Measurements from ENCODE around the gene GALT. TPM values are rescaled to one million over a fixed set of nuclear protein-coding genes. Genes with fewer than 3 reads are reported as not detected.

The GALT gene
- 10 to 100 TPM; 95.2 to 95.6 TPM for total RNA-seq

- Mint-ChIP-seq H3K4me3 (peak within 1 kb of the TSS; percentile 78), H3K27me3 (no peaks in the 10 kb centered on the region), H3K9me3 (no peaks in the 10 kb centered on the region), H3K27ac (peak within 1 kb of the TSS; percentile 76), H3K36me3 (ENCODE audit: low read depth) (peaks cover 33% of the 10 kb centered on the region), H3K4me1 (peaks cover 36% of the 10 kb centered on the region)
- POLR2A ChIA-PET, result interaction anchor here (1.0 to 9.4 kb wide), 12 partner anchors 9 to 343 kb away, joined by 3 to 162 read pairs (median 5); partner anchors contain the start of genes ARID3C, CCL27, DCTN3 and DNAJB5
- DNase-seq, result peak; percentile 97
- CTCF ChIA-PET, result interaction anchor here (0.6 to 9.7 kb wide), 21 partner anchors 10 to 1081 kb away, joined by 3 to 131 read pairs (median 5); partner anchors contain the start of genes CA9, CCDC107, CCL27 and DCTN3
Observed at GRCh38 chr9:34646211-34647083, at the start of gene GALT. GALT (plus strand) TSS chr9:34646675; CDS start chr9:34646705, 30 bp downstream.

- ChIA-PET CTCF (interaction anchor here (0.9 kb wide), 1 partner anchor 14 kb away, joined by 3 read pairs; no protein-coding TSS in a partner anchor), POLR2A (interaction anchor here (1.0 kb wide), 1 partner anchor 21 kb away, joined by 3 read pairs; the partner anchor contains the start of gene DCTN3)
- DNase-seq, result no peak
- no peaks in the 10 kb centered on the region for H3K9me3 Mint-ChIP-seq
- no peaks in the 10 kb centered on the region for H3K4me1 Mint-ChIP-seq
- no peaks in the 10 kb centered on the region for H3K36me3 Mint-ChIP-seq (ENCODE audit: low read depth)
- peaks cover 20% of the 10 kb centered on the region for H3K27me3 Mint-ChIP-seq
- H3K27ac Mint-ChIP-seq, result no peak overlapping the region
- H3K4me3 Mint-ChIP-seq, result no peak overlapping the region
Observed at GRCh38 chr9:34599546-34599945, 46.9 kb upstream of the GALT start.

- H3K27ac Mint-ChIP-seq, result no peak overlapping the region
- peaks cover 22% of the 10 kb centered on the region for H3K27me3 Mint-ChIP-seq
- H3K4me1 Mint-ChIP-seq, result no peaks in the 10 kb centered on the region
- no peaks in the 10 kb centered on the region for H3K9me3 Mint-ChIP-seq
- POLR2A ChIA-PET, result no interaction called here
- DNase-seq, result no peak
- H3K4me3 Mint-ChIP-seq, result no peak overlapping the region
- H3K36me3 Mint-ChIP-seq (ENCODE audit: low read depth), result no peaks in the 10 kb centered on the region
- CTCF ChIA-PET, result interaction anchor here (1.4 kb wide), 1 partner anchor 9 kb away, joined by 5 read pairs; no protein-coding TSS in a partner anchor
Observed at GRCh38 chr9:34600908-34601307, 45.6 kb upstream of the GALT start.

GRCh38 chr9:34601937-34602573, 44.4 kb upstream of the GALT start:
- H3K36me3 Mint-ChIP-seq (ENCODE audit: low read depth), result no peaks in the 10 kb centered on the region
- no peak for DNase-seq
- H3K27me3 Mint-ChIP-seq, result peaks cover 22% of the 10 kb centered on the region
- H3K27ac Mint-ChIP-seq, result no peak overlapping the region
- no peak overlapping the region for H3K4me3 Mint-ChIP-seq
- CTCF ChIA-PET, result interaction anchor here (1.0 to 4.0 kb wide), 5 partner anchors 10 to 198 kb away, joined by 3 to 29 read pairs (median 4); partner anchors contain the start of gene RPP25L
- POLR2A ChIA-PET, result no interaction called here
- H3K4me1 Mint-ChIP-seq, result no peaks in the 10 kb centered on the region
- H3K9me3 Mint-ChIP-seq, result no peaks in the 10 kb centered on the region

GRCh38 chr9:34603610-34604231, 42.8 kb upstream of the GALT start:
- Mint-ChIP-seq H3K4me1 (no peaks in the 10 kb centered on the region), H3K36me3 (ENCODE audit: low read depth) (no peaks in the 10 kb centered on the region), H3K27ac (no peak overlapping the region), H3K9me3 (no peaks in the 10 kb centered on the region), H3K4me3 (no peak overlapping the region), H3K27me3 (peaks cover 22% of the 10 kb centered on the region)
- ChIA-PET CTCF (interaction anchor here (0.6 to 4.0 kb wide), 26 partner anchors 9 to 248 kb away, joined by 3 to 29 read pairs (median 4); partner anchors contain the start of genes DCTN3, GALT, RPP25L and SIGMAR1), POLR2A (interaction anchor here (1.0 kb wide), 1 partner anchor 17 kb away, joined by 3 read pairs; no protein-coding TSS in a partner anchor)
- DNase-seq, result peak; percentile 82

GRCh38 chr9:34606190-34606589, 40.3 kb upstream of the GALT start:
- Mint-ChIP-seq H3K4me3 (no peak overlapping the region), H3K36me3 (ENCODE audit: low read depth) (peaks cover 5% of the 10 kb centered on the region), H3K9me3 (no peaks in the 10 kb centered on the region), H3K27ac (no peak overlapping the region), H3K4me1 (peaks cover 9% of the 10 kb centered on the region), H3K27me3 (peaks cover 18% of the 10 kb centered on the region)
- CTCF ChIA-PET, result interaction anchor here (1.1 to 4.0 kb wide), 2 partner anchors 9 to 202 kb away, joined by 3 to 29 read pairs; no protein-coding TSS in a partner anchor
- no peak for DNase-seq
- POLR2A ChIA-PET, result interaction anchor here (0.7 kb wide), 1 partner anchor 14 kb away, joined by 3 read pairs; the partner anchor contains the start of gene DCTN3

GRCh38 chr9:34606905-34607304, 39.6 kb upstream of the GALT start:
- DNase-seq, result no peak
- H3K9me3 Mint-ChIP-seq, result no peaks in the 10 kb centered on the region
- no peak overlapping the region for H3K4me3 Mint-ChIP-seq
- no peak overlapping the region for H3K27ac Mint-ChIP-seq
- ChIA-PET CTCF (interaction anchor here (1.1 kb wide), 1 partner anchor 203 kb away, joined by 3 read pairs; no protein-coding TSS in a partner anchor), POLR2A (no interaction called here)
- peaks cover 12% of the 10 kb centered on the region for H3K4me1 Mint-ChIP-seq
- H3K27me3 Mint-ChIP-seq, result peaks cover 12% of the 10 kb centered on the region
- H3K36me3 Mint-ChIP-seq (ENCODE audit: low read depth), result peaks cover 5% of the 10 kb centered on the region

GRCh38 chr9:34607331-34607730, 39.1 kb upstream of the GALT start:
- POLR2A ChIA-PET, result no interaction called here
- Mint-ChIP-seq H3K27ac (no peak overlapping the region), H3K4me3 (no peak overlapping the region)

GRCh38 chr9:34610434-34611206, 35.9 kb upstream of the GALT start:
- POLR2A ChIA-PET, result interaction anchor here (0.6 to 2.7 kb wide), 9 partner anchors 10 to 233 kb away, joined by 3 to 53 read pairs (median 5); partner anchors contain the start of genes DCTN3, GALT, MYORG and SIGMAR1
- H3K4me3 Mint-ChIP-seq, result peak overlapping the region; percentile 90

More at GRCh38 chr9:34607331-34607730, 39.1 kb upstream of the GALT start:
- H3K4me1 Mint-ChIP-seq, result peaks cover 14% of the 10 kb centered on the region
- peaks cover 5% of the 10 kb centered on the region for H3K36me3 Mint-ChIP-seq (ENCODE audit: low read depth)
- no peak for DNase-seq
- no peaks in the 10 kb centered on the region for H3K9me3 Mint-ChIP-seq
- CTCF ChIA-PET, result no interaction called here
- peaks cover 12% of the 10 kb centered on the region for H3K27me3 Mint-ChIP-seq

GRCh38 chr9:34611251-34611810, 35.1 kb upstream of the GALT start:
- peak overlapping the region; percentile 90 for H3K4me3 Mint-ChIP-seq
- CTCF ChIA-PET, result interaction anchor here (0.9 to 8.4 kb wide), 4 partner anchors 9 to 92 kb away, joined by 3 to 125 read pairs (median 6); partner anchors contain the start of genes DCTN3 and SIGMAR1
- peak overlapping the region; percentile 85 for H3K27ac Mint-ChIP-seq
- H3K36me3 Mint-ChIP-seq (ENCODE audit: low read depth), result peaks cover 26% of the 10 kb centered on the region
- POLR2A ChIA-PET, result interaction anchor here (0.6 to 2.7 kb wide), 10 partner anchors 9 to 764 kb away, joined by 3 to 53 read pairs (median 4); partner anchors contain the start of genes DCTN3, GALT, MYORG and SIGMAR1
- no peaks in the 10 kb centered on the region for H3K27me3 Mint-ChIP-seq
- H3K4me1 Mint-ChIP-seq, result peaks cover 22% of the 10 kb centered on the region
- no peak for DNase-seq
- H3K9me3 Mint-ChIP-seq, result no peaks in the 10 kb centered on the region

More at GRCh38 chr9:34610434-34611206, 35.9 kb upstream of the GALT start:
- H3K27ac Mint-ChIP-seq, result no peak overlapping the region
- H3K4me1 Mint-ChIP-seq, result peaks cover 22% of the 10 kb centered on the region
- H3K27me3 Mint-ChIP-seq, result no peaks in the 10 kb centered on the region
- no peak for DNase-seq
- no peaks in the 10 kb centered on the region for H3K9me3 Mint-ChIP-seq
- H3K36me3 Mint-ChIP-seq (ENCODE audit: low read depth), result peaks cover 23% of the 10 kb centered on the region
- CTCF ChIA-PET, result interaction anchor here (0.9 to 8.4 kb wide), 3 partner anchors 9 to 91 kb away, joined by 3 to 125 read pairs (median 8); partner anchors contain the start of genes DCTN3 and SIGMAR1
